NCI-H187 (cell line): ENCODE results near the gene ZBTB7A.

ENCODE experiments used
- DNase-seq, 2 experiments: peaks; one replicate each; lab custom pipeline; 2025; lab: John Stamatoyannopoulos, UW

ZBTB7A gene

GRCh38 chr19:4054441-4055208, 12.1 kb downstream of the ZBTB7A start:
- no peak for DNase-seq

DNA sequence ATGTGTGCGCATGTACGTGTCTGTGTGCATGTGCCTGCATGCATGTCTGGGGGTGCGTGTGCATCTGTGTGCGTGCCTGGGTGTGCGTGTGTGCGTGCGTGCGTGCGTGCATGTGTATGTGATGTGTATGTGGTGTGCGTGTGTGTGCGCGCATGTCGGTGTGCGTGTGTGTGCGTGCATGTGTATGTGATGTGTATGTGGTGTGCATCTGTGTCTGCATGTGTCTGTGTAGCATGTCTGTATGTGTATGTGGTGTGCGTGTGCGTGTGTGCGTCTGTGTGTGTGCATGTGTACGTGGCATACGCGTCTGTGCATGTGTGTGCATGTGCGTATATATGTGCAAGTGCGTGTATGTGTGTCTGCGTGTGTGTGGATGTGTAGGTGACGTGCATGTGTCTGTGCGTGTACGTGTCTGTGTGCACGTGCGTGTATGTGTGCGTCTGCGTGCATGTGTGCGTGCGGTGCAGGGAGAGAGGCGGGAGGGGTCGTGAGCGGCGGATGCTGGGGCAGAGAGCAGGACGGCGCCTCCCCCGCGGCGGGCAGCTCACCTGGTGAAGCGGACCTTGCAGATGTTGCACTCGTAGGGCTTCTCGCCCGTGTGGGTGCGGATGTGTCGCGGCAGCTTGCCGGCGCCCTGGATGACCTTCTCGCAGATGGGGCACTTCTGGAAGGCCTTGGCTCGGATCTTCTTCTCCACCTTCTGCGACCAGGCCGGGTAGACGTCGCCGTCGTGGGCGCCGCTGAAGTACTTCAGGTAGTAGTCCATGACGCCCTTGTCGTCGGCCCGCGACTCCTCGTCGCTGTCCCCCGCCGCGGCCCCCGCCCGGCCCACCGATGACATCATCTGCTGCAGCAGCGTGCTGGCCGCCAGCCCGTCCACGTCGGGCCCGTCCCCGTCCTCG, 13.0 kb downstream of the ZBTB7A start:
- DNase-seq: no peak

- no peak for DNase-seq
These were observed 13.7 kb downstream of the ZBTB7A start for GRCh38 chr19:4052993-4053422.

- DNase-seq: no peak
These were observed 14.3 kb downstream of the ZBTB7A start for GRCh38 chr19:4052114-4052992.

- no peak for DNase-seq
These were observed 15.3 kb downstream of the ZBTB7A start for GRCh38 chr19:4051175-4052101.

- DNase-seq: no peak
These were observed 17.3 kb downstream of the ZBTB7A start for GRCh38 chr19:4049432-4049831.

- no peak for DNase-seq
These were observed 19.6 kb downstream of the ZBTB7A start for GRCh38 chr19:4046946-4047683.

- DNase-seq: no peak
These were observed 20.4 kb downstream of the ZBTB7A start for GRCh38 chr19:4046362-4046691.

DNA sequence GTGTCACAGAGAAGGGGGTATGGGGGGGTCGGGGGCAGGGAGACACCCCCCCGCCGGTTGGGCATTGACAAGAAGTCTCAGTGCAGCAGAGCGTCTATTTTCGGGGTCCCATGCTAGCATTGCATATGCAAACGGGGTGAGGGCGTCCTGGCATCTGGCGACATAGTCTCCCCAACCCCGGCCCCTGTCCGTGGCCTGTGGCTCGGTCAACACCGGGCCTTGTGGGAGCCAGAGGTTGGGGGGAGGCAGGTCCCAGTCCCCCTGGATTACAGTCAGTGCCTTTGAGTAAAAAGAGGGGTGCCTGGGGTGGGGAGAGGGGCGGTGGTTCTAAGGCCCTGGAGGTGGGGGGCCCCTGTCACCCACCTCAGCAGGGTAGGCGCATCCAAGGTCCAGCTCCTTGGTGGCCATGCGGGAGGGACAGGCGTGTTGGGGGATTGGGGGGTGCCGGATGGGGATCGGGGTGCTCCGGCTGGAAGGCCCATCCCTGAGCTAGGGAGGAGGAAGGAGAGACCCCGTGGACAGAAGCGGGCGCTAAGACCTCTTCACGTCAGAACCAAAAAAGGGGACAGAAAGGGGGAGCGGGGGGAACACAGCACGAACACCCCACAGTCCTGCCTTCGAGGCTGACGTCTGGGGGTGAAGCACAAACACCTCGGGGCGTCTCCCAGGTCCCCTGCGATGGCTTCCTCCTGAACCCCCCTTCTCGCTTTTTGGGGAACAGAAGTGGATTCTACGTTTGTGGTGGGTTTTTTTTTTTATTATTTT, 20.9 kb downstream of the ZBTB7A start:
- DNase-seq: no peak

DNA sequence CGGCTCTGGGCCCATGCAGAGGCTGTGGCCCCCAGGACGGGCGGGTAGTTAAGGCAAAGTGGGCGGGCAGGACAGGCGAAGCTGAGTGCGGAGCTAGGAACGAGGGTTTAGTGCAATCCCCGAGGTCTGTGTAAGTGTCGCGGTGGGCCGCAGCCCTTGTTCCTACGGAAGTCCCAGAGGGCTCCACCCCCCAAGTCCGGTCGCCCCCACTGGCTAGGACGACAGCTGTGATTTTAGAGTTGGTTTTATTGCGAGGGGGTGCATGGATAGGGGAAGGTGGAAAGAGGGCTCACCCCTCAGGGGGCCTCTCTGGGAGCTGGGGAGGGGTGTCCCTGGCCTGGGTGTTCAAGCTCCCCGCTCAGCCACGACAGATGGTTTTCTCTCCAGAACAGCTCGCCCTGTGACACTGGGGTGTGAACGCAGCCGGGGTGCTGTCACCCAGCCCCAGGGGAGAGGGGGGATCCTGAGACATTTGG, 21.7 kb downstream of the ZBTB7A start:
- DNase-seq: no peak

- no peak for DNase-seq
These were observed 22.6 kb downstream of the ZBTB7A start for GRCh38 chr19:4043966-4044715.

GRCh38 chr19:4043401-4043800, 23.3 kb downstream of the ZBTB7A start:
- DNase-seq: no peak

- no peak for DNase-seq
These were observed 24.0 kb downstream of the ZBTB7A start for GRCh38 chr19:4042731-4043082.

DNA sequence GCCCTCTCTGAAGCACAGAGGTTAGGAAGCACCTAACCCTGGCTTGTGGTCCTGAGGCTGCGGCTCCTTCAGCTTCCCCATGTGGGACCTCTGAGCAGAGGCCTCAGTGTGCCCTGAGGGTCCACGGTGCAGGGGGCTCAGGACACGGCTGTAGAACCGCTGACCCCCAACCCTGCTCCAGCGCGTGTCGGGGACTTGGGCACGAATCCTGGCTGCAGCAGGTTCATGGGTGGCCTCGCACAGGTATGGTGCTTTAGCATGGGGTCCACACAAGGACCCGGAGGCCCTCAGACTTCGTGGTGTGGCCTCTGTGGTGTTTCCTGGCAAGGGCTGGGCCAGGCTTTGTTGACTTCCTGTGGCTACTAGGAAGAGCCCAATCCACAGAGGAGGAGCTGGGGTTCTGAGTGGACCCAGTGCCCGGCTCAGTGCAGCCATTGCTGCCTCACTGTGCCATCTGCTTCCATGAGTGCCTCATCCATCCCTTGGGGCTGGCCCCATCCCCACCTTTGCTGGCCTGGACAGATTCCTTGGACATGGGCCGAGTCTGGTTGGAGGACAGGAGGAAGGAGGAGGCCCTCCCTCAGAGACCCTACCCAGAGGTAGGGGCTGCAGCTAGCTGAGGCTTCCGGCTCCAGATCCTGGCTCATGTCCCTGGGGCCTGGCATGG, 24.5 kb downstream of the ZBTB7A start:
- DNase-seq: no peak

GRCh38 chr19:4038661-4039423, 27.9 kb downstream of the ZBTB7A start:
- DNase-seq: no peak

GRCh38 chr19:4038057-4038456, 28.6 kb downstream of the ZBTB7A start:
- DNase-seq: no peak

- no peak for DNase-seq
These were observed 29.3 kb downstream of the ZBTB7A start for GRCh38 chr19:4037301-4037949.
